Measurements from ENCODE around the gene ZC3H13. TPM values are rescaled to one million over a fixed set of nuclear protein-coding genes. Genes with fewer than 3 reads are reported as not detected.

The ZC3H13 gene
- total RNA-seq (10 to 100 TPM; 11.2 to 43.9 (median 24.0) TPM), polyA plus RNA-seq (10 to 100 TPM; 12.2 to 31.8 (median 25.0) TPM)
- long read RNA-seq, donor 1, partial matches to known transcripts: 5 of 5 reads
- long read RNA-seq, donor 1, other reads (novel, unspliced or antisense): 0 of 5 reads
- long read RNA-seq, donor 2: 0 reads
- long read RNA-seq, donor 3: 0 reads
- long read RNA-seq, donor 4, partial matches to known transcripts: 29 of 36 reads
- long read RNA-seq, donor 4, other reads (novel, unspliced or antisense): 7 of 36 reads
- long read RNA-seq, donor 5, partial matches to known transcripts: 5 of 10 reads
- long read RNA-seq, donor 5, other reads (novel, unspliced or antisense): 5 of 10 reads
- long read RNA-seq, donor 6, partial matches to known transcripts: 25 of 33 reads
- long read RNA-seq, donor 6, other reads (novel, unspliced or antisense): 6 of 33 reads
- long read RNA-seq, donor 7: 0 reads
- long read RNA-seq, donor 8, partial matches to known transcripts: 8 of 8 reads
- long read RNA-seq, donor 8, other reads (novel, unspliced or antisense): 0 of 8 reads
- long read RNA-seq, donor 9, partial matches to known transcripts: 10 of 10 reads
- long read RNA-seq, donor 9, other reads (novel, unspliced or antisense): 0 of 10 reads
- long read RNA-seq, donor 10, partial matches to known transcripts: 7 of 7 reads
- long read RNA-seq, donor 10, other reads (novel, unspliced or antisense): 0 of 7 reads

- TF ChIP-seq CTCF (IDR thresholded peaks at IDR 0.05) (peak in 5 of 6 experiments; percentile 42 to 73 (median 57)), POLR2A (IDR thresholded peaks at IDR 0.05) (peak; percentile 59 to 84)
- intact Hi-C loops (cut with DNase I): no loop called here
- no peaks in the 10 kb centered on the region for H3K36me3 ChIP-seq (replicated peaks in 1 of 2)
Measured at GRCh38 chr13:46052319-46053161, at the start of gene ZC3H13. ZC3H13 (minus strand) TSS chr13:46052746; CDS start chr13:46045507, 7,239 bp downstream.

GRCh38 chr13:46102255-46102605, 49.7 kb upstream of the ZC3H13 start:
- no peak overlapping the region for H3K4me3 ChIP-seq
- H3K27ac ChIP-seq: peak overlapping the region in 3 of 5 donors; percentile 32 to 69 (median 56)
- H3K4me1 ChIP-seq (replicated peaks in 1 of 2): peaks cover 11 to 26% of the 10 kb centered on the region in 2 donors
- no peaks in the 10 kb centered on the region for H3K9me3 ChIP-seq (replicated peaks in 1 of 3)
- TF ChIP-seq CTCF (IDR thresholded peaks at IDR 0.05) (no peak), POLR2A (IDR thresholded peaks at IDR 0.05) (no peak)
- no peaks in the 10 kb centered on the region for H3K36me3 ChIP-seq (replicated peaks in 1 of 2)
- H3K27me3 ChIP-seq: no peaks in the 10 kb centered on the region
- DNase-seq: no peak
- intact Hi-C loops (cut with DNase I): no loop called here

More at GRCh38 chr13:46052319-46053161, at the start of gene ZC3H13:
- WGBS, 4 donors: 0 to 1% (median 1%) methylated on average over 37 to 57 of the region's 57 CpGs
- H3K27me3 ChIP-seq: no peaks in the 10 kb centered on the region
- H3K4me1 ChIP-seq (replicated peaks in 1 of 2): peaks cover 7 to 37% of the 10 kb centered on the region in 2 donors
- H3K9me3 ChIP-seq (replicated peaks in 1 of 3): no peaks in the 10 kb centered on the region
- H3K27ac ChIP-seq: peak within 1 kb of the TSS; percentile 90 to 97 (median 94)
- peak; percentile 92 to 98 (median 96) for DNase-seq
- peak within 1 kb of the TSS; percentile 27 to 99 (median 86) for H3K4me3 ChIP-seq

- peaks cover 11 to 26% of the 10 kb centered on the region in 2 donors for H3K4me1 ChIP-seq (replicated peaks in 1 of 2)
- intact Hi-C loops (cut with DNase I): no loop called here
- no peaks in the 10 kb centered on the region for H3K36me3 ChIP-seq (replicated peaks in 1 of 2)
- WGBS, 4 donors: 25 to 36% (median 26%) methylated on average over 8 of the region's 8 CpGs
- H3K9me3 ChIP-seq (replicated peaks in 1 of 3): no peaks in the 10 kb centered on the region
- peak overlapping the region in 1 of 4 donors; percentile 21 for H3K4me3 ChIP-seq
- DNase-seq: peak in 2 of 7 donors; percentile 16 to 32
- H3K27ac ChIP-seq: peak overlapping the region in 3 of 5 donors; percentile 32 to 69 (median 56)
- TF ChIP-seq POLR2A (IDR thresholded peaks at IDR 0.05): peak in 1 of 2 donors; percentile 8
- TF ChIP-seq CTCF (IDR thresholded peaks at IDR 0.05): no peak
- H3K27me3 ChIP-seq: no peaks in the 10 kb centered on the region
Measured at GRCh38 chr13:46101484-46102254, 49.1 kb upstream of the ZC3H13 start.

Data from adrenal gland (tissue), 19 donors.